ENCODE data around the gene MDM2. TPM values are rescaled to one million over a fixed set of nuclear protein-coding genes. Genes with fewer than 3 reads are reported as not detected.

Gene MDM2
- total RNA-seq, 1 donor from 2014 or later: 153 TPM

DNA sequence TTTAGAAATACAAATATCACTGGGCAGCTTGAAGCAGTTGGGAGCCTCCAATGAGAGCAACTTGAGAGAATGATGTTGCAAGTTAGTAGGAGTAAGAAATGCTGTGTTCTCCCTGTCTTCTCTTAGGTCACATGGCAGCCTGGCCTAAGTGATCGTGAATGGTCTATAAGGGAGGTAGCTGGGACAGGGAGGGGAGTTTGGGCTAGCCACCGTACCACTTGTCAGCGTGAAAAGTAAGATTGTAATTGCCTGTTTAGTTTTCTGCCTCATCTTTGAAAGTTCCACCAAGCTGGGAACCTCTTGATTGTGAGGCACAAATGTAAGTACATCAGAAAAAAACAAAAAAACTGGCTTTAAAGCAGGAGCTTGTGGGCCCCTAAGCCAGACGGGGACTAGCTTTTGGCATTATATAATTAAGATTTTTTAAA lies 36.4 kb downstream of the MDM2 start:
- no peaks in the 10 kb centered on the region for H3K4me1 Mint-ChIP-seq (ENCODE audit: low read depth)
- TF ChIP-seq CTCF (IDR thresholded peaks at IDR 0.05; ENCODE audit: unreplicated experiment): no peak
- no peaks in the 10 kb centered on the region for H3K9me3 Mint-ChIP-seq (ENCODE audit: low read depth)
- H3K4me3 Mint-ChIP-seq (ENCODE audit: low read depth): no peak overlapping the region
- H3K36me3 Mint-ChIP-seq (ENCODE audit: insufficient read depth): peaks cover 24% of the 10 kb centered on the region
- H3K27ac Mint-ChIP-seq: no peak overlapping the region
- no peaks in the 10 kb centered on the region for H3K27me3 Mint-ChIP-seq
- no peak for DNase-seq (ENCODE audit: low spot score, unreplicated experiment)

DNA sequence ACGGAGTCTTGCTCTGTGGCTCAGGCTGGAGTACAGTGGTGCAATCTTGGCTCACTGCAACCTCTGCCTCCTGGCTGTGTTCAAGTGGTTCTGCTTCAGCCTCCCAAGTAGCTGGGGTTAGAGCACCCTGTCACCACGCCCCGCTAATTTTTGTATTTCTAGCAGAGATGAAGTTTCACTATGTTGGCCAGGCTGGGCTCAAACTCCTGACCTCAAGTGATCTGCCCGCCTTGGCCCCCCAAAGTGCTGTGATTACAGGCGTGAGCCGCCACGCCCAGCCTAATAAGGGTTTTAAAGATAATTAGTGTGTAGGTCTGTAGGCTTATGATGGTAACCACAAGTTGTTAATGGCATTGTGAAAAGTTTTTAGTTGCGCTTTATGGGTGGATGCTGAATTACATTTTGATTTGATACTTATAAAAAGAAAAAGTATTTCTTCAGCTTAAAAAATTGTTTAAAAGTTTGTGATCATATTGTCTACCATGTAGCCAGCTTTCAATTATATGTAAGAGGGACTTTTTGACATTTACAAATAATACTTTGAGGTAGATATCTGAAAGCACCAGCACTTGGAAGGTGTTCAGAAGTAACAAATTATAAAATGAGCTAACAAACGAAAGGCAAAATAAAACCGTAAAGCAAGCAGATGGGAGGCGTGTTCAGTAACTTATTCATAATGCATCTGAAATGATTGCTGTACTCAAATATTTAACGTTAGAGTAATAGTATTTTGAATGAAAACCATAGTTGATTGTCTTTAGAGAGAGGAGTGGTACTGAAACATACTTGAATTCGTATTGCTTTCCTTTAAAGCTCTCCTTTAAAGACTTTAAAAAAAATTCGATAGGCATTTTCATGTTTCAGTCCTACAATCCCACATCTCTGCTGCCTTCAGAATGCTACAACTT lies 37.1 kb downstream of the MDM2 start:
- DNase-seq (ENCODE audit: low spot score, unreplicated experiment): no peak
- Mint-ChIP-seq H3K27ac (no peak overlapping the region), H3K4me3 (ENCODE audit: low read depth) (no peak overlapping the region), H3K9me3 (ENCODE audit: low read depth) (no peaks in the 10 kb centered on the region), H3K36me3 (ENCODE audit: insufficient read depth) (peaks cover 21% of the 10 kb centered on the region), H3K4me1 (ENCODE audit: low read depth) (no peaks in the 10 kb centered on the region), H3K27me3 (no peaks in the 10 kb centered on the region)
- TF ChIP-seq CTCF (IDR thresholded peaks at IDR 0.05; ENCODE audit: unreplicated experiment): no peak

DNA sequence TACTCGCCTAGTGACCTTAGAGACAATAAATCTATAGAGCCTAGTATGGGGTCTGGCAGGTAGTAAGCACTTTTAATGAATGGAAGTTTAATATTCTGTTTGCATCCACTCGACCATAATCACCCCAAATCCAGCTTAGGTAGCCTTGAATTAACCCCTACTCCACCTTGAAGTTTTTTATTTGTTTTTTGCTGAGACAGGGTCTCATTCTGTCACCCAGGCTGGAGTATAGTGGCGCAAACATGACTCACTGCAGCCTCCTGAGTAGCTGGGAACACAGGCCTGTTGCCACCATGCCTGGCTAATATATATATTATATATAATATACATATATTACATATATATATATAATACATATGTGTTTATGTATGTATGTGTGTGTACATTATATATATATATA lies 38.8 kb downstream of the MDM2 start:
- no peak for TF ChIP-seq CTCF (IDR thresholded peaks at IDR 0.05; ENCODE audit: unreplicated experiment)
- H3K4me3 Mint-ChIP-seq (ENCODE audit: low read depth): no peak overlapping the region
- H3K4me1 Mint-ChIP-seq (ENCODE audit: low read depth): no peaks in the 10 kb centered on the region
- H3K36me3 Mint-ChIP-seq (ENCODE audit: insufficient read depth): peaks cover 13% of the 10 kb centered on the region
- no peaks in the 10 kb centered on the region for H3K9me3 Mint-ChIP-seq (ENCODE audit: low read depth)
- no peak for DNase-seq (ENCODE audit: low spot score, unreplicated experiment)
- no peak overlapping the region for H3K27ac Mint-ChIP-seq
- no peaks in the 10 kb centered on the region for H3K27me3 Mint-ChIP-seq

- Mint-ChIP-seq H3K36me3 (ENCODE audit: insufficient read depth) (peaks cover 3% of the 10 kb centered on the region), H3K27ac (no peak overlapping the region), H3K4me1 (ENCODE audit: low read depth) (no peaks in the 10 kb centered on the region), H3K27me3 (no peaks in the 10 kb centered on the region), H3K9me3 (ENCODE audit: low read depth) (no peaks in the 10 kb centered on the region), H3K4me3 (ENCODE audit: low read depth) (no peak overlapping the region)
- no peak for TF ChIP-seq CTCF (IDR thresholded peaks at IDR 0.05; ENCODE audit: unreplicated experiment)
- no peak for DNase-seq (ENCODE audit: low spot score, unreplicated experiment)
Measured at GRCh38 chr12:68850390-68850789, 42.4 kb downstream of the MDM2 start.

GRCh38 chr12:68851592-68852306 lies 43.8 kb downstream of the MDM2 start:
- Mint-ChIP-seq H3K27ac (no peak overlapping the region), H3K9me3 (ENCODE audit: low read depth) (no peaks in the 10 kb centered on the region), H3K36me3 (ENCODE audit: insufficient read depth) (peaks cover 5% of the 10 kb centered on the region), H3K27me3 (no peaks in the 10 kb centered on the region), H3K4me1 (ENCODE audit: low read depth) (no peaks in the 10 kb centered on the region), H3K4me3 (ENCODE audit: low read depth) (no peak overlapping the region)
- TF ChIP-seq CTCF (IDR thresholded peaks at IDR 0.05; ENCODE audit: unreplicated experiment): no peak
- DNase-seq (ENCODE audit: low spot score, unreplicated experiment): no peak
